Fibroblast of mammary gland (primary cell): ENCODE results near the gene SSR4.

Source experiments
- DNase-seq: peaks from one replicate; pipeline ENCODE4 v3.0.0-alpha.2; 2010; ENCODE audit warnings: low read depth
- H3K4me3 ChIP-seq: 2 replicates; pipeline ENCODE4 v1.5.1; 2011; ENCODE audit warnings: low read depth, mild to moderate bottlenecking, low read length, moderate library complexity; ENCODE audit not compliant: control insufficient read depth
- TF ChIP-seq, protein P1 (sequence below): conservative IDR thresholded peaks from 2 replicates; pipeline ENCODE4 v1.5.1; 2011; ENCODE audit warnings: low read depth, low read length, inconsistent platforms; ENCODE audit not compliant: control insufficient read depth, insufficient read depth

SSR4 gene

DNA sequence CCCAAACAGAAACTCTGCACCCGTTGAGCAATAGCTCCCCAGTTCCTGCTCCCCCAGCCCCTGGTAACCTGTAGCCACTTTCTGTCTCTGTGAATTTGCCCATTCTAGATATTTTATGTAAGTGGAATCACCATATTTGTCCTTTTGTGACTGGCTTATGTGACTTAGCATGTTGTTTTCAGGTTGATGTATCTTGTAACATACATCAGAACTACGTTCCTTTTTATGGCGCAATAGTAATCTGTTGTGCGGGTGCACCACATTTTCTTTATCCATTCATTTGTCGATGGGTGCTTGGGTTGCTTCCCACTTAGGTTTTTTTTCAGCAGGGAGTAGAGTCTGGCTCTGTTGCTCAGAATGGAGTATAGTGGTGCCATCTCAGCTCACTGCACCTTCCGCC lies 42.5 kb downstream of the SSR4 start:
- TF ChIP-seq, protein P1, sequence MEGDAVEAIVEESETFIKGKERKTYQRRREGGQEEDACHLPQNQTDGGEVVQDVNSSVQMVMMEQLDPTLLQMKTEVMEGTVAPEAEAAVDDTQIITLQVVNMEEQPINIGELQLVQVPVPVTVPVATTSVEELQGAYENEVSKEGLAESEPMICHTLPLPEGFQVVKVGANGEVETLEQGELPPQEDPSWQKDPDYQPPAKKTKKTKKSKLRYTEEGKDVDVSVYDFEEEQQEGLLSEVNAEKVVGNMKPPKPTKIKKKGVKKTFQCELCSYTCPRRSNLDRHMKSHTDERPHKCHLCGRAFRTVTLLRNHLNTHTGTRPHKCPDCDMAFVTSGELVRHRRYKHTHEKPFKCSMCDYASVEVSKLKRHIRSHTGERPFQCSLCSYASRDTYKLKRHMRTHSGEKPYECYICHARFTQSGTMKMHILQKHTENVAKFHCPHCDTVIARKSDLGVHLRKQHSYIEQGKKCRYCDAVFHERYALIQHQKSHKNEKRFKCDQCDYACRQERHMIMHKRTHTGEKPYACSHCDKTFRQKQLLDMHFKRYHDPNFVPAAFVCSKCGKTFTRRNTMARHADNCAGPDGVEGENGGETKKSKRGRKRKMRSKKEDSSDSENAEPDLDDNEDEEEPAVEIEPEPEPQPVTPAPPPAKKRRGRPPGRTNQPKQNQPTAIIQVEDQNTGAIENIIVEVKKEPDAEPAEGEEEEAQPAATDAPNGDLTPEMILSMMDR, result no peak
- no peak overlapping the region for H3K4me3 ChIP-seq
- no peak for DNase-seq

DNA sequence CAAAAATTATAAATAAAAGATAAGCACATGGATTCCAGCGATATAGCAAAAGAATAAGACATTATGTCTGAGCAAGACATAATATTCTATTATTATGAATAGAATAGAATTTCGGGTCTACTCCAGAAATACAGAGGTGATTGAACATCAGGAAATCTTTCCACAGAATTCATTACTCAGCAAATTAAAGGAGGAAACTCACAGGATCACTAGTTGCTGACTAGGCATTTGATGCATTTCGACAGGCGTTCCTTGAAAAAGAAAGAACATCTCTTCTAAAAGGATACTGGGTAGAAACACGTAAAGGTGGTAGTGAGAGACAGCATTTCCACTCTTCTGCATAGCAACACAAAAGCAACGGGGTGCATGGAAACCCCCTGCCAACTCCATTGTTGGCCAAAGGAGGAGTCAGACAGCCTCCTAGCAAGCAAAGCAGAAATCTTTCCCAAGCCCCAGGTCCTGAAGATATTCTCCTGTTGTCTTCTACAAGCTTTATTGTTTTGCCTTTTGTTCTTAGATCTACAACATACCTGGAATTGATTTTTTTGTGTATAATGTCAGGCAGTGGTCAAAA lies 50.1 kb downstream of the SSR4 start:
- H3K4me3 ChIP-seq, result no peak overlapping the region
- TF ChIP-seq, protein P1, result no peak
- DNase-seq, result no peak

DNA sequence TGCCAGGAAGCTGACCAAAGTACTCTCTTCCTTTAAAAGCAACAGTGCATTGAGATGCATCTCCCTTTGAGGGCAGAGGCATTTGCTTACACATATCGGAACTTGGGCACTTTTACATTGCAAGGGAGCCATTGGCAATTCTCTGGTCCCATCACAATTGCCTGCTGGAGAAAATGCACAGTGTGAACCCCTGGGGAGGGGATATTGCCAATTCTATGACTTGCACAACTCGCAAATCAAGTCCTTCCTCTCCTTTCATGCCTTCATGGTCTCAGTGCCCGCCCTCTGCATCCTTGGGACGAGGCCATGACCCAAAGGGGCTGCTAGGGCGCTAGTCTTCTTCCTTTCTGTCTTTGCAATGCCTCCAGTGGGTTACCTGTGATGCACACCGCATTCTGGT lies 50.7 kb downstream of the SSR4 start:
- no peak overlapping the region for H3K4me3 ChIP-seq
- DNase-seq, result no peak
- TF ChIP-seq, protein P1, result no peak

DNA sequence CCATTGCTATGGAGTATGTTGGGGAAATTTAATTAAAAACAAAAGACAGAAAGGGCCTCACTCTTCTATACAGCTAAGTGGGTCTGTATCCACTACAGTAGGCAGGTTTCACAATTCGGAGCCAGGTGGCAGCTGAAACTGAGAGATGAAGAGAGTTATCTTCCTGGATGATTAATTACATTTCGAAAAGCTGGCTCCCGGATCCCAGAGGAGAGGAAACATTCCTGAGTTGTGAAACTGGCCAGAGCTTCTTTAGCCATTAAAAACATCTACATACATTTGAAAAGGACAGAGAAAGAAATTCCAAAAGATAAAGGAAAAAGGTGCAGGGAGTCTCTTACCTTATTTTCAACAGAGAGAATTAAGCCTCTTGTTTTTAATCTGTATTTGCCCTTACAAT lies 51.4 kb downstream of the SSR4 start:
- TF ChIP-seq, protein P1, result no peak
- no peak overlapping the region for H3K4me3 ChIP-seq
- peak; percentile 6 for DNase-seq
